GM12865 (cell line): ENCODE measurements around the gene TPPP.
A peak's percentile ranks its signal among the peaks of the same experiment; 100 is the strongest.

Source experiments
- DNase-seq: peaks from one replicate; pipeline ENCODE4 v3.0.0; 2010; ENCODE audit warnings: low read depth
- H3K4me3 ChIP-seq: 2 replicates; pipeline ENCODE4 v1.5.1; 2011; ENCODE audit warnings: mild to moderate bottlenecking, low read depth, low read length, control low read depth
- TF ChIP-seq, protein P1 (sequence below): IDR thresholded peaks from 2 replicates; pipeline ENCODE4 v1.5.1; 2011; ENCODE audit warnings: low read length, control low read depth, low read depth, inconsistent platforms; ENCODE audit not compliant: insufficient read depth; ENCODE audit errors: missing control alignments

The TPPP gene

DNA sequence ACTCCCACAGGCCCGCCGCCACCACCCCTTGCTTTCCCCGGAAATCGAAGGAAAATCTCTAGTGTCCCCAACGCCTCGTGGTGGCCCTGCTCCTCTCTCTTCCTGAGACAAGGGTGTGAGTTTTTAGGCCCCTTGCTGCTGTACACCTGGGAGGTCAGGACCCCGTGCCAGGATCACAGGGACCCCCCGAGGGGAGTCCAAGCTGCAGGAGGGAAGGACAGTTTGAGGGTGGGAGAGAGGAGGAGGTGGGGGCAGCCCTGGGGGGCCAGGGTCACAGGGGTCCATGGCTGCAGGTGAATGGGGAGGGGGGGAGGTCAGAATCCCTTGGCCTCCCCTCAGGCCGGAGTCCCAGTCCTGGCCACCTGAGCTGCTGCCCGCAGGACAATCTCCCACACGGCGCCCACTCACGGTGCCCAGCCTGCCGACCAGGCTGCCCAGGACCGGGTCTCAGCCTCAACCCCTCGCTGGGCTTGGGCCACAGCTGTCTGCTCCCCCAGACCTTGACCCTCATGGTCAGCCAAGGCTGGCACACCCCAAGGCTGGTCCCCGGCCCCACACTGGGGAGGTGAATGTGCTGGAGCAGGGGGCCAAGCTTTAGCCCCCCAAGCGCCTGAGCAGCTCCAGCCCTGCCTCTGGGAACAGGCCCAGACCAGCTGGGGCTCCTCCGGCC lies 19.9 kb downstream of the TPPP start:
- no peak for DNase-seq
- TF ChIP-seq, protein P1, sequence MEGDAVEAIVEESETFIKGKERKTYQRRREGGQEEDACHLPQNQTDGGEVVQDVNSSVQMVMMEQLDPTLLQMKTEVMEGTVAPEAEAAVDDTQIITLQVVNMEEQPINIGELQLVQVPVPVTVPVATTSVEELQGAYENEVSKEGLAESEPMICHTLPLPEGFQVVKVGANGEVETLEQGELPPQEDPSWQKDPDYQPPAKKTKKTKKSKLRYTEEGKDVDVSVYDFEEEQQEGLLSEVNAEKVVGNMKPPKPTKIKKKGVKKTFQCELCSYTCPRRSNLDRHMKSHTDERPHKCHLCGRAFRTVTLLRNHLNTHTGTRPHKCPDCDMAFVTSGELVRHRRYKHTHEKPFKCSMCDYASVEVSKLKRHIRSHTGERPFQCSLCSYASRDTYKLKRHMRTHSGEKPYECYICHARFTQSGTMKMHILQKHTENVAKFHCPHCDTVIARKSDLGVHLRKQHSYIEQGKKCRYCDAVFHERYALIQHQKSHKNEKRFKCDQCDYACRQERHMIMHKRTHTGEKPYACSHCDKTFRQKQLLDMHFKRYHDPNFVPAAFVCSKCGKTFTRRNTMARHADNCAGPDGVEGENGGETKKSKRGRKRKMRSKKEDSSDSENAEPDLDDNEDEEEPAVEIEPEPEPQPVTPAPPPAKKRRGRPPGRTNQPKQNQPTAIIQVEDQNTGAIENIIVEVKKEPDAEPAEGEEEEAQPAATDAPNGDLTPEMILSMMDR = no peak
- H3K4me3 ChIP-seq = no peak overlapping the region

DNA sequence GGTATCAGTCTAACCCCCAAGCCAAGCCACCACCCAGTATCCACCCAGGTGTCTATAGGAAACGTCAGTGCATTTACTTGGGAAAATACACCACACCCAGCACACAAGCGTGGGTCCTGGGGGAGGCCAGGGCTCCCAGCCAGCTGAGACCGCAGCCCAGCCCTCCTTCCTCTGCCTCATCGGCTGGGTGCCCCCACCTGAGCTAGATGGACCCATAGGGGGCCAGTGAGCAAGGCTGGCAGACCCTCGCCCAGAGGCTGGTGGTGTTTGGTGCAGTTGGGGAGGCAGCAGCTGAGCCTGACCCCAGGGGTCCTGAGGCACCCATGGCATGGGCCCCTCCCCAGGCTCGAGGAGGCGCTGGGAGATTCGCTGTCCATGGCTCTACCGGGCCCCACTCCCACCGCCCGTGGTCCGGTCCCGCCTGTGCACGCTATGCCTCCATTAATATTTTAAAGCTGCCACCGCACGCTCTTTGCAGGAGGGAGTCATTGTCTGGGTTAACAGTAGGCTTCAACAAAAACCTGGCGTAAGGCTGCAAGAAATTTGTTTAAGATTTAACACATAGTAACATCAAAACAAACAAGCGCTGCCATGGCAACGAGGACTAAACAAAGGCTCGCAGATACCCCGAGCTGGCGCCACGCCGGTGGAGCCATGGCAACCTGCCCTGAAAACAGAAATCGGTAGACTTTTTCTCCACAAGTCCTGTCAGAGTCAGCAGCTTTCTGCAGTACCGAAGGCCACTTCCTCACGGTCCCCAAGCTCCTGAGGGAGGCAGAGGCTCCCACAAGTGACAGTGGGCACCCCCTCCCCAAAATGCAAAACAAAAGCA lies 20.6 kb downstream of the TPPP start:
- H3K4me3 ChIP-seq = no peak overlapping the region
- TF ChIP-seq, protein P1 = no peak
- DNase-seq = peak; percentile 73

DNA sequence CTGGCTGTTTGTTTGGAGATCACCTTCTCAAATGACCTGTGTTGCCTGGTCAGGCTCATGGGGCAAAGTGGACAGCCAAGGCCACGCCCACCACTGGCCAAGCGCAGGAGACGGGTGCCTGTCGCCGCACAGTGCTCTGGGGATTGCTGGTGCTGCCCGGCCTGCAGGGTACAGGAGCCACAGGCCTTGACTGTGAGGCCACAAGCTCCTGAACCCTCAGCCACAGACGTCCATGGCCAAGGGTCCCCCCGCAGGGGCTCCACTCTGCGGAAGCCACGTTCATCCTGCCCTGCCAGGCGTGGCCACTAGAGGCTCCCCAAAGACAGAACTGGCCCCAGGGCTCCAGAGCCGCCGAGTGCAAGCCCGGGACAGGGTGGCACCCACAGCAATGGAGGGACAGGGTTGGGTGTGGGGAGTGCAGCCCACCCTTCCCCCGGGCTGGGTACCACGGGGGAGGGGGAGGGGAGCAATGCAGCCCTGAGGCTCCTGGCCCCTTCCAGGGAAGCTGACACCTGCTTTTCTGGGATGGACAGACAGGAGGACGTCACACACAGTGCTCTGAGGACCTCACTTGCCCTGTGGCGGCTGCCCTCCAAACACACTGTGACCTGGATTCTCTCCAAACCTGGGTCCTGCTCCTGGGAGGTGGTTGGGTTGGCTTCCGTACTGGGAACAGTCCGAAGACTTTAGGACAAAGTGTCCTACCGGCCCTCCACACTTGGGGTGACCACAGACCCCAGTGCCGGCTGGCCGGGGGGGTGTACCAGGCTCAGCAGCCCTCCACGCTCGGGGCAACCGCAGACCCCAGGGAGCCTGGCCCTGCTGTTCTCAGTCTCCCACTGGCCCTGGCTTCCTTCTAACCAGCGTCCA lies 21.5 kb downstream of the TPPP start:
- no peak overlapping the region for H3K4me3 ChIP-seq
- peak; percentile 61 for DNase-seq
- TF ChIP-seq, protein P1 = peak; percentile 85

DNA sequence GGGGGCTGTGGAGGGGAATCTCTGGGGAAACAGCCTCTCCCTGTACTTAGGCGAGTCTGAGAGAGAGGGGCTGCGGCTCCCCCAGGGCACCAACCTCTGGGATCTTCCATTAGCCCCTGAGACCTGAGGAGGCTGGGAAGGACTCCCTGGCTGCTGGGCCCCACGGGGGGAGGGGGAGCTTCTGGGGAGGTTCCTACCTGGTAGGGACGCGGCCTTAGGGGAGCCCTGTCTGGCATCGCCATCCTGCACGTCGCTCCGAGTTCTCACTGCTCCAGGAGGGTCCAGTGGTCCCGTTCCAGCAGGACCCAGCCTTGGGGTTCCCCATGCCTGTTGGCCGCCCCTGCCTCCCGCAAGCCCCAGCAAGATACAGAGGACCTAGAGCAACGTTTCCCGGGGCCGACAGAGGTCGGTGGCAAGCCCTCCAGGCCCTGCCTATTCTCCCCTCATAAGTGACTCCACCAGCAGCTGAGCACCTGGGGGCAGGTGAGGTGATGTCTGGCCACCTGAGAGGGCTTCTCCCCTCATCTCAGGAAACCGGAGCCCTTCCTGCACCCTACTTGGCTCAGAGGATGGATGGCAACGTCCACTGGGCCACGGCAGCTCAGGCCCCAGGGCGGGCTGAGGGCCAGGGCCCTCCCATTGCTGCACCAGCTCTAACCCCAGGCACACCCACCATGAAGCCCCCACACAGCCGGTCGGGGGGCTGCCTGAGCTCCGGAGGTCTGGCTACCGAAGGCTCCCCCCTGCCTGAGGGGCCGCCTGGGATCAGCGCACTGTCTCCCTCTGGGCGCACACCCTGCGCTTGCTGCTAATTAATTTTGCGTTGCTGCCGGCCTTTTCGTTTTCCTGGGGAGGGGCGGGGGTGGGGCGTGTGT lies 22.5 kb downstream of the TPPP start:
- no peak for DNase-seq
- H3K4me3 ChIP-seq = no peak overlapping the region

DNA sequence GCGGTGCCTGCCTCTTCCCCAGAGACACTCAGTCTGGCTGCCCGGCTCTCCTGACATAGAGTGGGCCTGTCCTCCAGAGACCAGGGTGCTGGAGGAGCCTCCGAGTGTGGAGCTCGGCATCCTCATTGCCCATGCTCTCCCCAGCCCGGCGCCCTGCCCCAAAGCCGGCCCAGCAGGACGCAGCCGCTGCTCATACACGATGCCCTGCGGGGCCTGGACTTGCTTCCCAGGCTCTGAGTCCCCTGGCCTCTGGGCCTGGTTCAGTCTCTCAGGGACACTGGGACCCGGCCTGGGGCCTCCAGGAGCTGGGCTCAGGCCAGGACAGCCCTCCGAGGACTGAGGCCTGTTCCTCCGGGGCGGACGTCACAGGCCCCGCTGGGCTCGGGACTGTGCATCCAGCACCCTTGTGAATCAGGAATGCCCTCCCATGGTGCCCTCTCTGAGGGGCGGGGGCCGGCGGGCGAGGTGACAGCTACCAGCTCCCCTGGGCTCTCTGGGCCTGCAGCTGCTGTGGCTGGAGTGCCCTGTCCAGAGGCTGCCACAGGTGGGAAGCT lies 23.2 kb downstream of the TPPP start:
- TF ChIP-seq, protein P1 = no peak
- no peak for DNase-seq
- no peak overlapping the region for H3K4me3 ChIP-seq

More for the DNA sequence above, 22.5 kb downstream of the TPPP start:
- TF ChIP-seq, protein P1 = no peak
